HCT116 (cell line): ENCODE results near the gene TNFSF11. TPM values are rescaled to one million over a fixed set of nuclear protein-coding genes. Genes with fewer than 3 reads are reported as not detected.

Source experiments
- ATAC-seq: fragments of 200-7000 bp; cut with Tn5 transposase; 2 replicates; pipeline ENCODE4 v1.9.1; 2020; ENCODE audit warnings: mild to moderate bottlenecking, moderate library complexity
- BruUV-seq: library from RNA; stranded (reverse); fragments of 400-500 nt; replicated peaks from 2 replicates; lab custom pipeline; 2021; lab: Mats Ljungman, UMichigan
- CTCF ChIA-PET: fragments of 300-600 bp; sonication (Branson Sonifier 250); formaldehyde crosslinking; loops from one replicate; lab custom pipeline; 2021; ENCODE audit warnings: antibody characterized with exemption; lab: Charles Lee
- POLR2A ChIA-PET: fragments of 300-600, 350-600 bp; sonication (Branson Sonifier 250); formaldehyde crosslinking; loops from one replicate; lab custom pipeline; 2021; ENCODE audit warnings: antibody characterized with exemption; lab: Charles Lee
- RAD21 ChIA-PET, 2 experiments: fragments of 300-600 bp; sonication (Branson Sonifier 250); formaldehyde crosslinking; loops; one replicate each; lab custom pipeline; 2023; ENCODE audit warnings: low total read pairs in 2 of 2; ENCODE audit not compliant: uncharacterized antibody in 2 of 2, unreplicated experiment in 2 of 2, low non-redundant PET in 1 of 2; lab: Charles Lee
- DNase-seq: peaks from one replicate; pipeline ENCODE4 v3.0.0-alpha.2; 2010; ENCODE audit warnings: low read depth, low spot score
- H2AFZ ChIP-seq: fragments of 200-600 bp; shearing (Covaris generic), sonication (generic); 2 replicates; pipeline ENCODE4 v1.6.1; 2017; ENCODE audit warnings: low read depth, mixed run types, mixed read lengths, antibody characterized with exemption, low read length; ENCODE audit not compliant: poor library complexity, severe bottlenecking
- H3K27ac ChIP-seq: 2 replicates; pipeline ENCODE4 v1.5.1; 2012; ENCODE audit warnings: low read depth, low read length
- H3K27me3 ChIP-seq: fragments of 200-600 bp; sonication (generic); 2 replicates; pipeline ENCODE4 v1.6.1; 2016; ENCODE audit warnings: mixed run types, low read length, mixed read lengths; ENCODE audit not compliant: insufficient read depth
- H3K36me3 ChIP-seq, 2 experiments: fragments of 200-500 bp in 1 of 2; fragments of 200-600 bp in 1 of 2; sonication (Bioruptor generic) in 1 of 2; sonication (generic) in 1 of 2; 2 replicates each; pipeline versions ENCODE4 v1.5.1 to v1.6.1; 2014 to 2016; ENCODE audit warnings: low read length in 2 of 2, inconsistent platforms in 1 of 2, mixed read lengths in 1 of 2, mixed run types in 1 of 2; ENCODE audit not compliant: insufficient read depth in 2 of 2, control insufficient read depth in 1 of 2
- H3K4me1 ChIP-seq, 2 experiments: fragments of 200-600 bp in 1 of 2; sonication (generic) in 1 of 2; 2 replicates each; pipeline versions ENCODE4 v1.5.1 to v1.6.1; 2012 to 2017; ENCODE audit warnings: low read length in 2 of 2, inconsistent platforms in 1 of 2, mild to moderate bottlenecking in 1 of 2, mixed read lengths in 1 of 2, mixed run types in 1 of 2, moderate library complexity in 1 of 2; ENCODE audit not compliant: insufficient read depth in 2 of 2, control insufficient read depth in 1 of 2
- H3K4me2 ChIP-seq: fragments of 200-600 bp; sonication (generic); 2 replicates; pipeline ENCODE4 v1.6.1; 2017; ENCODE audit warnings: mixed run types, low read length, mixed read lengths
- H3K4me3 ChIP-seq, 2 experiments: fragments of 200-600 bp in 1 of 2; sonication (generic) in 1 of 2; replicated peaks in 1 of 2; 2 replicates each; pipeline ENCODE4 v1.5.1; 2011 to 2016; ENCODE audit warnings: low read length in 2 of 2, control low read depth in 1 of 2, low read depth in 1 of 2, mild to moderate bottlenecking in 1 of 2, mixed read lengths in 1 of 2, mixed run types in 1 of 2
- H3K79me2 ChIP-seq: fragments of 200-600 bp; sonication (generic); 2 replicates; pipeline ENCODE4 v1.6.1; 2017; ENCODE audit warnings: mild to moderate bottlenecking, mixed run types, low read length, moderate library complexity, mixed read lengths; ENCODE audit not compliant: insufficient read depth
- H3K9ac ChIP-seq: fragments of 200-600 bp; sonication (generic); 2 replicates; pipeline ENCODE4 v1.6.1; 2016; ENCODE audit warnings: low read length, mixed read lengths
- H3K9me2 ChIP-seq: fragments of 200-600 bp; sonication (generic), shearing (Covaris generic); 2 replicates; pipeline ENCODE4 v1.6.1; 2017; ENCODE audit warnings: mixed run types, mild to moderate bottlenecking, moderate library complexity; ENCODE audit not compliant: insufficient read depth
- H3K9me3 ChIP-seq, 2 experiments: fragments of 200-500 bp in 1 of 2; fragments of 200-600 bp in 1 of 2; sonication (Bioruptor generic) in 1 of 2; sonication (generic) in 1 of 2; 2 replicates each; pipeline ENCODE4 v1.6.1; 2014 to 2017; ENCODE audit warnings: low read length in 2 of 2, mixed read lengths in 2 of 2, inconsistent platforms in 1 of 2, low read depth in 1 of 2, mild to moderate bottlenecking in 1 of 2, mixed run types in 1 of 2, moderate library complexity in 1 of 2; ENCODE audit not compliant: control insufficient read depth in 1 of 2, insufficient read depth in 1 of 2
- H4K20me1 ChIP-seq: fragments of 200-600 bp; sonication (generic), shearing (Covaris generic); 2 replicates; pipeline ENCODE4 v1.6.1; 2017; ENCODE audit warnings: mixed run types, mild to moderate bottlenecking, moderate library complexity; ENCODE audit not compliant: insufficient read depth
- ATF3 ChIP-seq: IDR thresholded peaks from 2 replicates; pipeline ENCODE4 v1.6.1; 2012
- CBX3 ChIP-seq: IDR thresholded peaks from 2 replicates; pipeline ENCODE4 v1.6.1; 2012; ENCODE audit warnings: low read depth
- CTCF ChIP-seq, 3 experiments: fragments of 200-600 bp in 1 of 3; sonication (generic) in 1 of 3; IDR thresholded peaks in 2 of 3; conservative IDR thresholded peaks in 1 of 3; 2 replicates each; pipeline ENCODE4 v1.5.1; 2012 to 2017; ENCODE audit warnings: low read depth in 2 of 3, low read length in 2 of 3, antibody characterized with exemption in 1 of 3, borderline replicate concordance in 1 of 3, control low read depth in 1 of 3, mild to moderate bottlenecking in 1 of 3, mixed read lengths in 1 of 3, mixed run types in 1 of 3, moderate library complexity in 1 of 3; ENCODE audit not compliant: insufficient read depth in 1 of 3
- ELF1 ChIP-seq: IDR thresholded peaks from 2 replicates; pipeline ENCODE4 v1.6.1; 2012; ENCODE audit warnings: low read depth, borderline replicate concordance
- EZH2 ChIP-seq: fragments of 200-600 bp; sonication (generic); IDR thresholded peaks from 2 replicates; pipeline ENCODE4 v1.6.1; 2017; ENCODE audit warnings: antibody characterized with exemption, mixed run types
- EZH2phosphoT487 ChIP-seq: fragments of 200-600 bp; IDR thresholded peaks from 2 replicates; pipeline ENCODE4 v1.6.1; 2018; ENCODE audit warnings: antibody characterized with exemption, borderline replicate concordance
- REST ChIP-seq: IDR thresholded peaks from 2 replicates; pipeline ENCODE4 v1.6.1; 2012; ENCODE audit warnings: low read depth
- SIN3A ChIP-seq: IDR thresholded peaks from 2 replicates; pipeline ENCODE4 v1.6.1; 2012; ENCODE audit warnings: low read depth
- SP1 ChIP-seq: IDR thresholded peaks from 2 replicates; pipeline ENCODE4 v1.6.1; 2012; ENCODE audit warnings: low read depth
- TCF7L2 ChIP-seq: IDR thresholded peaks from 2 replicates; pipeline ENCODE4 v1.7.0; 2011; ENCODE audit warnings: borderline replicate concordance, inconsistent platforms; ENCODE audit not compliant: insufficient read depth, insufficient read length; ENCODE audit errors: extremely low read depth
- ZBTB33 ChIP-seq: IDR thresholded peaks from 2 replicates; pipeline ENCODE4 v1.6.1; 2011; ENCODE audit warnings: mild to moderate bottlenecking, low read length, moderate library complexity; ENCODE audit not compliant: insufficient replicate concordance; ENCODE audit errors: extremely low read depth
- ZFX ChIP-seq: fragments of 450-650 bp; IDR thresholded peaks from 2 replicates; pipeline ENCODE4 v1.6.1; 2017
- intact Hi-C: fragments of 100-400 bp; cut with micrococcal nuclease; formaldehyde crosslinking; loops from 2 replicates; pipeline ENCODE4 v1.10.0; 2022
- total RNA-seq: library from RNA; stranded (reverse); gene quantifications from one replicate; pipeline ENCODE4 v1.2.1, GENCODE V29; 2021; ENCODE audit not compliant: unreplicated experiment

The TNFSF11 gene
- total RNA-seq, 1 experiment from 2014 or later: not detected

GRCh38 chr13:42545842-42546241 lies 28.1 kb upstream of the TNFSF11 start:
- H3K9ac ChIP-seq: no peak overlapping the region
- H3K4me1 ChIP-seq: no peaks in the 10 kb centered on the region
- intact Hi-C loops: no loop called here
- no peak overlapping the region for H2AFZ ChIP-seq
- no peak for ATAC-seq
- no peaks in the 10 kb centered on the region for H3K79me2 ChIP-seq
- no peak for DNase-seq
- BruUV-seq: no TSS peak
- RAD21 ChIA-PET: no interaction called here
- no peaks in the 10 kb centered on the region for H3K36me3 ChIP-seq
- CTCF ChIA-PET: no interaction called here
- no peak overlapping the region for H3K27ac ChIP-seq
- H3K9me2 ChIP-seq: no peaks in the 10 kb centered on the region
- no peak for TF ChIP-seq EZH2
- no peak for TF ChIP-seq ELF1
- no peak for TF ChIP-seq TCF7L2
- no peak for TF ChIP-seq SIN3A
- no peak for TF ChIP-seq ZBTB33
- POLR2A ChIA-PET: no interaction called here
- no peaks in the 10 kb centered on the region for H3K9me3 ChIP-seq
- peaks cover 31% of the 10 kb centered on the region for H3K27me3 ChIP-seq
- H3K4me3 ChIP-seq: no peak overlapping the region
- no peak overlapping the region for H3K4me2 ChIP-seq
- H4K20me1 ChIP-seq: no peaks in the 10 kb centered on the region

- no peak overlapping the region for H3K27ac ChIP-seq
- H3K9ac ChIP-seq: no peak overlapping the region
- intact Hi-C loops: no loop called here
- ChIA-PET CTCF (no interaction called here), RAD21 (no interaction called here)
- no peak overlapping the region for H3K4me2 ChIP-seq
- no peak overlapping the region for H3K4me3 ChIP-seq
- BruUV-seq: no TSS peak
- H3K27me3 ChIP-seq: peaks cover 30% of the 10 kb centered on the region
- no peaks in the 10 kb centered on the region for H3K9me3 ChIP-seq
- ATAC-seq: no peak
- H3K4me1 ChIP-seq: no peaks in the 10 kb centered on the region
- H3K79me2 ChIP-seq: no peaks in the 10 kb centered on the region
- no peaks in the 10 kb centered on the region for H3K9me2 ChIP-seq
- no peaks in the 10 kb centered on the region for H4K20me1 ChIP-seq
- no peaks in the 10 kb centered on the region for H3K36me3 ChIP-seq
- TF ChIP-seq SIN3A: no peak
- TF ChIP-seq EZH2: no peak
- no peak for TF ChIP-seq REST
- no peak for TF ChIP-seq SP1
- no peak for TF ChIP-seq ZFX
- TF ChIP-seq CBX3: no peak
- TF ChIP-seq ATF3: no peak
- no peak for TF ChIP-seq CTCF (IDR thresholded peaks at IDR 0.05 in 2 of 3, conservative IDR thresholded peaks at IDR 0.05 in 1 of 3; ENCODE audit: borderline replicate concordance in 1 of 3, insufficient read depth in 1 of 3, low read depth in 2 of 3, low read length in 2 of 3)
- no peak for TF ChIP-seq EZH2phosphoT487
- TF ChIP-seq, all 23 proteins: peak for 0
- DNase-seq: no peak
- no peak overlapping the region for H2AFZ ChIP-seq
- POLR2A ChIA-PET: no interaction called here
Observed at GRCh38 chr13:42547612-42548011, 26.3 kb upstream of the TNFSF11 start.
